DOHH2 (cell line): ENCODE results near the gene ARRDC4.

Experiments
- H3F3A ChIP-seq: fragments of 200-600 bp; sonication (generic), shearing (Covaris generic); 2 replicates; pipeline ENCODE4 v1.6.0; 2016; ENCODE audit warnings: antibody characterized with exemption, mild to moderate bottlenecking; ENCODE audit not compliant: control insufficient read depth, insufficient read depth
- H3K27ac ChIP-seq: fragments of 200-600 bp; sonication (generic); 2 replicates; pipeline ENCODE4 v1.5.1; 2014; ENCODE audit warnings: low read depth, mild to moderate bottlenecking, low read length, moderate library complexity
- H3K27me3 ChIP-seq: fragments of 200-600 bp; sonication (generic); 2 replicates; pipeline ENCODE4 v1.6.1; 2014; ENCODE audit warnings: mild to moderate bottlenecking, low read length, mixed read lengths; ENCODE audit not compliant: control insufficient read depth
- H3K36me3 ChIP-seq: fragments of 200-600 bp; sonication (generic); 2 replicates; pipeline ENCODE4 v1.6.1; 2014; ENCODE audit warnings: mild to moderate bottlenecking, low read length, moderate library complexity, mixed read lengths; ENCODE audit not compliant: control insufficient read depth
- H3K4me1 ChIP-seq: fragments of 200-600 bp; sonication (generic); 2 replicates; pipeline ENCODE4 v1.6.1; 2014; ENCODE audit warnings: mild to moderate bottlenecking, low read length, mixed read lengths; ENCODE audit not compliant: control insufficient read depth
- H3K4me2 ChIP-seq: fragments of 200-600 bp; sonication (generic); 2 replicates; pipeline ENCODE4 v1.6.0; 2014; ENCODE audit warnings: mild to moderate bottlenecking, low read length, moderate library complexity
- H3K4me3 ChIP-seq: fragments of 200-600 bp; sonication (generic); 2 replicates; pipeline ENCODE4 v1.5.1; 2014; ENCODE audit warnings: mild to moderate bottlenecking, low read length, mixed read lengths
- H3K79me2 ChIP-seq: fragments of 200-600 bp; sonication (generic); 2 replicates; pipeline ENCODE4 v1.6.1; 2014; ENCODE audit warnings: mild to moderate bottlenecking, low read length, mixed read lengths; ENCODE audit not compliant: control insufficient read depth
- H3K9me2 ChIP-seq: fragments of 200-600 bp; sonication (generic); replicated peaks from 2 replicates; pipeline ENCODE4 v1.6.1; 2014; ENCODE audit warnings: mild to moderate bottlenecking, low read length, mixed read lengths; ENCODE audit not compliant: control insufficient read depth
- H3K9me3 ChIP-seq: fragments of 200-600 bp; sonication (generic); 2 replicates; pipeline ENCODE4 v1.6.1; 2014; ENCODE audit warnings: antibody characterized with exemption, low read length, mixed read lengths; ENCODE audit not compliant: control insufficient read depth, insufficient read depth
- H4K20me1 ChIP-seq: fragments of 200-600 bp; sonication (generic); 2 replicates; pipeline ENCODE4 v1.6.0; 2014; ENCODE audit warnings: low read depth, mild to moderate bottlenecking, antibody characterized with exemption, low read length, moderate library complexity; ENCODE audit not compliant: control insufficient read depth, insufficient read depth
- EZH2phosphoT487 ChIP-seq: fragments of 200-600 bp; sonication (generic); IDR thresholded peaks from 2 replicates; pipeline ENCODE4 v1.6.1; 2017; ENCODE audit warnings: borderline replicate concordance, mild to moderate bottlenecking, antibody characterized with exemption, low read length, moderate library complexity, mixed read lengths
- TF ChIP-seq, protein P1 (sequence below): fragments of 200-600 bp; sonication (generic); IDR thresholded peaks from one replicate; pipeline ENCODE4 v1.5.1; 2014; ENCODE audit warnings: antibody characterized with exemption, mild to moderate bottlenecking, low read depth, low read length; ENCODE audit not compliant: poor library complexity, severe bottlenecking

Gene ARRDC4

DNA sequence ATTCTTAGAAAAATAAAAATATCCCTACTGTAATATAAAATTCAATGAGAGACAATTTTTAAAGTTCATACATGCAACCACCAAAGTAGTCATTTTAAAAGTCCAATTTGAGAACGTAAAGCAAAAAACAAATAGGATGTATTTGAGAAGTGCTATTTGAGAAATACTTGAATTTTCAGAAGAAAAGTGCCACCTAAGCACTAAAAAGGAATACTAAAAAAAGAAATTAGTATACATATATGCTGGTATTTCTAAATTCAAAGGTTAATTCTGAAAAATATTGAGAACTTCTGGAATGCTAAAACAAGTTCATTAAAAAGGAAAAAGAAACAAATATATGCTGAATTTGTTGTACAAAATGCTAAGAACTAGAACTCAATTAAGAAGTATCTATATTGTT lies 29.2 kb upstream of the ARRDC4 start:
- no peaks in the 10 kb centered on the region for H3K36me3 ChIP-seq
- TF ChIP-seq, protein P1, sequence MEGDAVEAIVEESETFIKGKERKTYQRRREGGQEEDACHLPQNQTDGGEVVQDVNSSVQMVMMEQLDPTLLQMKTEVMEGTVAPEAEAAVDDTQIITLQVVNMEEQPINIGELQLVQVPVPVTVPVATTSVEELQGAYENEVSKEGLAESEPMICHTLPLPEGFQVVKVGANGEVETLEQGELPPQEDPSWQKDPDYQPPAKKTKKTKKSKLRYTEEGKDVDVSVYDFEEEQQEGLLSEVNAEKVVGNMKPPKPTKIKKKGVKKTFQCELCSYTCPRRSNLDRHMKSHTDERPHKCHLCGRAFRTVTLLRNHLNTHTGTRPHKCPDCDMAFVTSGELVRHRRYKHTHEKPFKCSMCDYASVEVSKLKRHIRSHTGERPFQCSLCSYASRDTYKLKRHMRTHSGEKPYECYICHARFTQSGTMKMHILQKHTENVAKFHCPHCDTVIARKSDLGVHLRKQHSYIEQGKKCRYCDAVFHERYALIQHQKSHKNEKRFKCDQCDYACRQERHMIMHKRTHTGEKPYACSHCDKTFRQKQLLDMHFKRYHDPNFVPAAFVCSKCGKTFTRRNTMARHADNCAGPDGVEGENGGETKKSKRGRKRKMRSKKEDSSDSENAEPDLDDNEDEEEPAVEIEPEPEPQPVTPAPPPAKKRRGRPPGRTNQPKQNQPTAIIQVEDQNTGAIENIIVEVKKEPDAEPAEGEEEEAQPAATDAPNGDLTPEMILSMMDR = no peak
- TF ChIP-seq EZH2phosphoT487 = no peak
- no peaks in the 10 kb centered on the region for H3K79me2 ChIP-seq
- no peaks in the 10 kb centered on the region; the same call in 1 of the 2 replicates for H3K9me3 ChIP-seq
- no peak overlapping the region for H3K4me3 ChIP-seq
- no peak overlapping the region for H3K27ac ChIP-seq
- H3K4me2 ChIP-seq = no peak overlapping the region
- no peaks in the 10 kb centered on the region for H3F3A ChIP-seq
- no peaks in the 10 kb centered on the region for H3K9me2 ChIP-seq
- H3K4me1 ChIP-seq = no peaks in the 10 kb centered on the region
- H4K20me1 ChIP-seq = no peaks in the 10 kb centered on the region
- no peaks in the 10 kb centered on the region for H3K27me3 ChIP-seq

DNA sequence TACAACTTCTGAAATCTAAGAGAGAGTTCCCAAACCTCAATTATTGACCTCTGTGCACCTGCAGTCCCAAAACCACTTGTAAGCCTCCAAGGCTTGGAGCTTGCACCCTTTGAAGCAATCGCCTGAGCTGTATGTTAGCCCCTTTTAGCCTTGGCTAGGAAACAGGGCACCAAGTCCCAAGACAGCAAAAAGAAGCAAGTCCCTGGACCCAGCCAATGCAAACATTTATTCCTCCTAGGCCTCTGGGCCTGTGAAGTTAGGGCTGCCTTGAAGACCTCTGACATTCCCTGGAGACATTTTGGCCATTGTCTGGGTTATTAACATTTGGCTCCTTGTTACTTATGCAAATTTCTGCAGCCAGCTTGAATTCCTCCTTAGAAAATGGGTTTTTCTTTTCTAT lies 26.9 kb upstream of the ARRDC4 start:
- no peaks in the 10 kb centered on the region for H4K20me1 ChIP-seq
- H3K36me3 ChIP-seq = no peaks in the 10 kb centered on the region
- no peaks in the 10 kb centered on the region for H3K4me1 ChIP-seq
- no peak overlapping the region for H3K4me3 ChIP-seq
- H3K4me2 ChIP-seq = no peak overlapping the region
- H3K79me2 ChIP-seq = no peaks in the 10 kb centered on the region
- no peaks in the 10 kb centered on the region for H3K9me2 ChIP-seq
- H3K27ac ChIP-seq = no peak overlapping the region
- H3K27me3 ChIP-seq = no peaks in the 10 kb centered on the region
- TF ChIP-seq EZH2phosphoT487 = no peak
- TF ChIP-seq, protein P1 = no peak
- no peaks in the 10 kb centered on the region for H3F3A ChIP-seq
- H3K9me3 ChIP-seq = no peaks in the 10 kb centered on the region; the same call in 1 of the 2 replicates

DNA sequence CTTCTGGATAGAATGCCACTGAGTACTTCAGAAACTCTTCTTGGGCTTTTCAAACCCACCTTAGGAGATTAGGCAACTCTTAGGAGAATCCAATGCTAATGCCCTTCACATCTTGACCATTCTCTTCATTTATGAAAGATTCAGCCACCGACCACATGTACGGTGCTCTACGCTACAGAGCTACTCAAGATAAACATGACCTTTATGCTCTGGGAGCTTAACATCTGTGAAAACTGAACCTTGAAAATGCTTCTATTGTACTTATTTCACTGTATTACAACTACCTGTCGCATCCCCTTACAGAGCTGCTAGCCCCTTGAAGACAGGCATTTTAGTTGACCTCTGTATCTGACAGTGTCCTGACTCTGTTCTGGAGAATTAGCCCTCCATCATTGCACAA lies 19.5 kb upstream of the ARRDC4 start:
- Histone ChIP-seq H4K20me1 (no peaks in the 10 kb centered on the region), H3K27ac (no peak overlapping the region), H3K4me2 (no peak overlapping the region), H3K4me1 (no peaks in the 10 kb centered on the region), H3F3A (no peaks in the 10 kb centered on the region), H3K79me2 (no peaks in the 10 kb centered on the region), H3K36me3 (no peaks in the 10 kb centered on the region), H3K4me3 (no peak overlapping the region), H3K9me3 (no peaks in the 10 kb centered on the region), H3K27me3 (no peaks in the 10 kb centered on the region), H3K9me2 (no peaks in the 10 kb centered on the region)
- no peak for TF ChIP-seq EZH2phosphoT487
- TF ChIP-seq, protein P1 = no peak

DNA sequence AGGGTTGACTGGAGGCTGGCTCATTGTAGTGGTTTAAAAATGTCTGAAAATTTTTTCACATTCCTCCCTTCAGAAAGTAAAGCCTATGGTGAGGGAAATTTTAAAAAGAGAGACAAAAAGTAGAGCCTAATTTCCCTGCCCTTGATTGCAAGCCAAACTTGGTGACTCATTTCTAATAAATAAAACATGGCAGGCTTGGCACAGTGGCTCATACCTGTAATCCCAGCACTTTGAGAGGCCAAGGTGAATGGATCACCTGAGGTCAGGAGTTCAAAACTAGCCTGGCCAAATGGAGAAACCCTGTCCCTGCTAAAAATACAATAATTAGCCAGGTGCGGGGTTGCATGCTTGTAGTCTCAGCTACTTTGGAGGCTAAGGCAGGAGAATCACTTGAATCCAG lies 18.9 kb upstream of the ARRDC4 start:
- Histone ChIP-seq H3K36me3 (no peaks in the 10 kb centered on the region), H3K4me1 (no peaks in the 10 kb centered on the region), H3K79me2 (no peaks in the 10 kb centered on the region), H3K9me2 (no peaks in the 10 kb centered on the region), H3K4me3 (no peak overlapping the region), H4K20me1 (no peaks in the 10 kb centered on the region), H3K9me3 (no peaks in the 10 kb centered on the region), H3K27me3 (no peaks in the 10 kb centered on the region), H3K4me2 (no peak overlapping the region), H3K27ac (no peak overlapping the region), H3F3A (no peaks in the 10 kb centered on the region)
- TF ChIP-seq EZH2phosphoT487 = no peak
- TF ChIP-seq, protein P1 = no peak
